ENCODE results near the gene PIP5K1B. TPM values are rescaled to one million over a fixed set of nuclear protein-coding genes. Genes with fewer than 3 reads are reported as not detected.
A peak's percentile ranks its signal among the peaks of the same experiment; 100 is the strongest.

The PIP5K1B gene
- total RNA-seq, 2 donors from 2014 or later: 18.4 to 44.8 TPM

GRCh38 chr9:68876273-68876672 is 171.2 kb downstream of the PIP5K1B start:
- no peak for TF ChIP-seq CTCF (IDR thresholded peaks at IDR 0.05)
- no peak for DNase-seq (ENCODE audit: low spot score)
- H3K4me1 ChIP-seq: peaks cover 0 to 21% of the 10 kb centered on the region in 2 donors
- peak overlapping the region in 1 of 2 donors; percentile 22 for H3K27ac ChIP-seq
- no peak overlapping the region for H3K4me3 ChIP-seq
- H3K27me3 ChIP-seq: no peaks in the 10 kb centered on the region
- no peaks in the 10 kb centered on the region for H3K9me3 ChIP-seq
- no peaks in the 10 kb centered on the region for H3K36me3 ChIP-seq

- Histone ChIP-seq H3K9me3 (no peaks in the 10 kb centered on the region), H3K4me3 (no peak overlapping the region), H3K27ac (peak overlapping the region in 1 of 2 donors; percentile 22), H3K36me3 (no peaks in the 10 kb centered on the region), H3K4me1 (peaks cover 0 to 17% of the 10 kb centered on the region in 2 donors), H3K27me3 (no peaks in the 10 kb centered on the region)
- DNase-seq (ENCODE audit: low spot score): no peak
- no peak for TF ChIP-seq CTCF (IDR thresholded peaks at IDR 0.05)
Measured at GRCh38 chr9:68876681-68877080, 171.6 kb downstream of the PIP5K1B start.

DNA sequence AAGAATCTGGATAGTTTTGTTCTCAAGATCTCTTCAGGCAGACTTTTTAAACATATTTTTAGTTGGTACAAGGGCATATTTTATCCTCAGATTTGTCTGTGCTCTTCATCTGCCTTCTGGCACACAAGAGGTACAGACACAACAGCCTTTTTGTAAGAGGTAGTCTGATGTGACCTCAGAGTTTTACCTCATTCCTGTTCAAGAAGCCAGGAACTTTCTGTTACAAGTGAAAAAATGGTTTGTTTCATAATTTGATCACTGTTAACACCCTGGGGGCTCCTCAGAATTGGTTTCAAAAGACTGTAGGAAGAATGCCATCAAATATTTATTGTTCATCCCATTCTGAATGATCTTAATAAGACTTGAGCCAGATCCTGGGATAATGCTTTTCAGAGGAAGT is 172.2 kb downstream of the PIP5K1B start:
- TF ChIP-seq CTCF (IDR thresholded peaks at IDR 0.05): no peak
- Histone ChIP-seq H3K36me3 (no peaks in the 10 kb centered on the region), H3K27ac (peak overlapping the region in 1 of 2 donors; percentile 44)

GRCh38 chr9:68878450-68878849 is 173.4 kb downstream of the PIP5K1B start:
- Histone ChIP-seq H3K27ac (no peak overlapping the region), H3K9me3 (no peaks in the 10 kb centered on the region), H3K4me1 (peaks cover 0 to 7% of the 10 kb centered on the region in 2 donors), H3K36me3 (no peaks in the 10 kb centered on the region), H3K4me3 (no peak overlapping the region), H3K27me3 (no peaks in the 10 kb centered on the region)
- DNase-seq (ENCODE audit: low spot score): no peak
- no peak for TF ChIP-seq CTCF (IDR thresholded peaks at IDR 0.05)

More for the DNA sequence above, 172.2 kb downstream of the PIP5K1B start:
- H3K4me3 ChIP-seq: no peak overlapping the region
- DNase-seq (ENCODE audit: low spot score): no peak
- no peaks in the 10 kb centered on the region for H3K27me3 ChIP-seq
- H3K9me3 ChIP-seq: no peaks in the 10 kb centered on the region
- H3K4me1 ChIP-seq: peaks cover 0 to 12% of the 10 kb centered on the region in 2 donors

- no peak for DNase-seq (ENCODE audit: low spot score)
- Histone ChIP-seq H3K27me3 (no peaks in the 10 kb centered on the region), H3K27ac (no peak overlapping the region), H3K9me3 (no peaks in the 10 kb centered on the region), H3K4me3 (no peak overlapping the region), H3K36me3 (no peaks in the 10 kb centered on the region), H3K4me1 (no peaks in the 10 kb centered on the region)
- TF ChIP-seq CTCF (IDR thresholded peaks at IDR 0.05): no peak
Measured at GRCh38 chr9:68883224-68883623, 178.2 kb downstream of the PIP5K1B start.

DNA sequence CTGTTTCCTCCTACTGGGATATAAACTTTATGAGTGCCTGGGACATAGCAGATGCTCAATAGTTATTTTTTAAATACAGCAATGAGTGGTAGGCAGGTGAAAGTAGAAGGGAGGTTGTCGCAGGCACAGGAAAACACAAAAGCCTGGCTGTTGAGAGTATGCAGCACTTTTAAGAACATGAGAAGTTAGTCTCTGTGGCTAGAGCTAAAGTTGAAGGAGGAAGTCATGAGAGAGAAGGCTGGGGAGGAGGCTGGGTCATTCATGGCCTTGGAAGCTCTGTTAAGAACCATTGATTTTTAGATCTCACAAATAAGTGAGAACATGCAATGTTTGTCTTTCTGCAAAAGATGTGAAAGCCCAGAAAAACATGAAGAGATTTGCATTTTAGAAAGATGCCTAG is 182.2 kb downstream of the PIP5K1B start:
- no peak for TF ChIP-seq CTCF (IDR thresholded peaks at IDR 0.05)
- no peaks in the 10 kb centered on the region for H3K4me1 ChIP-seq
- H3K9me3 ChIP-seq: no peaks in the 10 kb centered on the region
- H3K36me3 ChIP-seq: no peaks in the 10 kb centered on the region
- no peak overlapping the region for H3K27ac ChIP-seq
- no peaks in the 10 kb centered on the region for H3K27me3 ChIP-seq
- H3K4me3 ChIP-seq: no peak overlapping the region
- no peak for DNase-seq (ENCODE audit: low spot score)
